Measurements from ENCODE around the gene ETV5.

GRCh38 chr3:186070550-186070949 lies 38.3 kb downstream of the ETV5 start:
- TF ChIP-seq, protein P1, sequence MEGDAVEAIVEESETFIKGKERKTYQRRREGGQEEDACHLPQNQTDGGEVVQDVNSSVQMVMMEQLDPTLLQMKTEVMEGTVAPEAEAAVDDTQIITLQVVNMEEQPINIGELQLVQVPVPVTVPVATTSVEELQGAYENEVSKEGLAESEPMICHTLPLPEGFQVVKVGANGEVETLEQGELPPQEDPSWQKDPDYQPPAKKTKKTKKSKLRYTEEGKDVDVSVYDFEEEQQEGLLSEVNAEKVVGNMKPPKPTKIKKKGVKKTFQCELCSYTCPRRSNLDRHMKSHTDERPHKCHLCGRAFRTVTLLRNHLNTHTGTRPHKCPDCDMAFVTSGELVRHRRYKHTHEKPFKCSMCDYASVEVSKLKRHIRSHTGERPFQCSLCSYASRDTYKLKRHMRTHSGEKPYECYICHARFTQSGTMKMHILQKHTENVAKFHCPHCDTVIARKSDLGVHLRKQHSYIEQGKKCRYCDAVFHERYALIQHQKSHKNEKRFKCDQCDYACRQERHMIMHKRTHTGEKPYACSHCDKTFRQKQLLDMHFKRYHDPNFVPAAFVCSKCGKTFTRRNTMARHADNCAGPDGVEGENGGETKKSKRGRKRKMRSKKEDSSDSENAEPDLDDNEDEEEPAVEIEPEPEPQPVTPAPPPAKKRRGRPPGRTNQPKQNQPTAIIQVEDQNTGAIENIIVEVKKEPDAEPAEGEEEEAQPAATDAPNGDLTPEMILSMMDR (IDR thresholded peaks at IDR 0.05), result no peak
- no peak for TF ChIP-seq ZFX (IDR thresholded peaks at IDR 0.05; ENCODE audit: borderline replicate concordance)

Data from 22Rv1 (cell line).